ENCODE measurements around the gene ASIC4. TPM values are rescaled to one million over a fixed set of nuclear protein-coding genes. Genes with fewer than 3 reads are reported as not detected.

The ASIC4 gene
- total and polyA plus RNA-seq, 2 of the 13 experiments (the other 11 are each of a cell fraction or from before 2014, with no cell fraction given) = 0.03 TPM; not detected in 1

DNA sequence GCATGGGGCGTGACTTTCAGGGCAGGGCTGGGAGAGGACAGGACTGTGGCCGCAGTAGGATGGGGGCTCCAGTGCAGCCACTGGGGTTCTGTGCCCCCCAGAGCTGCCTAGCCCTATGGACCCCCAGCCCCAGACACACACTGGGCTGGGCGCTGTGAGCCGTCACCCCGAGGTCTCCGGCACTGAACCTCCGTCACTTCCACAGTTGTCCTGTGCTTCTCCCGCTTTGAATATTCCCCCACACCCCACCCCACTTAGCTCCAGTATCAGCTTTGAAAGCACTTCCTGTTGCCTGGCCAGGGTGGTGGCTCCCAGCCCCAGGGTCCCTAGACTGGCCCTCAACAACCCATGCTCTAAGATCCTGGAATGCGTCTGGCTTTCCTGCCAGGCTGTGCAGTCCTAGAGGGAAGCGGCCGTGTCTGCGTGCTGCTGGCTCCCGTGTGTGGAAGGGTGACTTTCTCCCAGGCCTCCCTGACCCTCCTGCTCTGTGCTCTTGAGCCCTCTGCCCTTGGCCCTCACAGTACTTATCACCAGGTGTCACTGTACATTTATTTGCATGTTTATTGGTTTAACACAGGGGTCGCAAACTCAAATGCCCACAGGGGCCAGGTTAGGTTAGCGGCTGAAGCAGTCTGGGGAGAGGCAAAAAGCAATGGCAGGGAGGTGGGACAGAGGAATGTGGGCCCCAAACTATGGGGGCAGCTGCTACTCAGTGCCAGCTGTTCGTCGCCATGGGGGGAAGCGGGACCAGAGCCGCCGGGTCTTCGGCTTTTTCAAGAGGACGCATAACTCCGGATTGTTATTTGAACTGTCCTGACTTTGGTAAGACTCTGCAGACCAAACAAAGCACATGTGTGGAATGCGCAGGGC is 47.1 kb downstream of the ASIC4 start (continued):
- TF ChIP-seq IKZF1 (IDR thresholded peaks at IDR 0.05) = no peak
- no peak for TF ChIP-seq ZBTB3 (CRISPR knock-in tag; IDR thresholded peaks at IDR 0.05; ENCODE audit: borderline replicate concordance, low read depth)
- TF ChIP-seq, protein P1, sequence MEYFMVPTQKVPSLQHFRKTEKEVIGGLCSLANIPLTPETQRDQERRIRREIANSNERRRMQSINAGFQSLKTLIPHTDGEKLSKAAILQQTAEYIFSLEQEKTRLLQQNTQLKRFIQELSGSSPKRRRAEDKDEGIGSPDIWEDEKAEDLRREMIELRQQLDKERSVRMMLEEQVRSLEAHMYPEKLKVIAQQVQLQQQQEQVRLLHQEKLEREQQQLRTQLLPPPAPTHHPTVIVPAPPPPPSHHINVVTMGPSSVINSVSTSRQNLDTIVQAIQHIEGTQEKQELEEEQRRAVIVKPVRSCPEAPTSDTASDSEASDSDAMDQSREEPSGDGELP (IDR thresholded peaks at IDR 0.05; ENCODE audit: borderline replicate concordance, low read depth) = 0 out of 2 replicates have a peak, but pooled peaks have one; percentile 40
- TF ChIP-seq SPEN (CRISPR knock-in tag; IDR thresholded peaks at IDR 0.05; ENCODE audit: low read depth) = 0 out of 2 replicates have a peak, but pooled peaks have one; percentile 41
- TF ChIP-seq RARG (CRISPR knock-in tag; IDR thresholded peaks at IDR 0.05; ENCODE audit: low read depth) = no peak
- TF ChIP-seq PAF1 (CRISPR knock-in tag; IDR thresholded peaks at IDR 0.05) = peak; percentile 77; the same call in 1 of the 2 replicates
- 0 out of 2 replicates have a peak, but pooled peaks have one; percentile 33 for TF ChIP-seq ARID2 (CRISPR knock-in tag; IDR thresholded peaks at IDR 0.05; ENCODE audit: borderline replicate concordance)
- TF ChIP-seq, protein P2, sequence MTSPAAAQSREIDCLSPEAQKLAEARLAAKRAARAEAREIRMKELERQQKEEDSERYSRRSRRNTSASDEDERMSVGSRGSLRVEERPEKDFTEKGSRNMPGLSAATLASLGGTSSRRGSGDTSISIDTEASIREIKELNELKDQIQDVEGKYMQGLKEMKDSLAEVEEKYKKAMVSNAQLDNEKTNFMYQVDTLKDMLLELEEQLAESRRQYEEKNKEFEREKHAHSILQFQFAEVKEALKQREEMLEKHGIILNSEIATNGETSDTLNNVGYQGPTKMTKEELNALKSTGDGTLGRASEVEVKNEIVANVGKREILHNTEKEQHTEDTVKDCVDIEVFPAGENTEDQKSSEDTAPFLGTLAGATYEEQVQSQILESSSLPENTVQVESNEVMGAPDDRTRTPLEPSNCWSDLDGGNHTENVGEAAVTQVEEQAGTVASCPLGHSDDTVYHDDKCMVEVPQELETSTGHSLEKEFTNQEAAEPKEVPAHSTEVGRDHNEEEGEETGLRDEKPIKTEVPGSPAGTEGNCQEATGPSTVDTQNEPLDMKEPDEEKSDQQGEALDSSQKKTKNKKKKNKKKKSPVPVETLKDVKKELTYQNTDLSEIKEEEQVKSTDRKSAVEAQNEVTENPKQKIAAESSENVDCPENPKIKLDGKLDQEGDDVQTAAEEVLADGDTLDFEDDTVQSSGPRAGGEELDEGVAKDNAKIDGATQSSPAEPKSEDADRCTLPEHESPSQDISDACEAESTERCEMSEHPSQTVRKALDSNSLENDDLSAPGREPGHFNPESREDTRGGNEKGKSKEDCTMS (CRISPR knock-in tag; conservative IDR thresholded peaks at IDR 0.05) = no peak
- peak; percentile 20; the same call in 1 of the 2 replicates for TF ChIP-seq ZNF564 (CRISPR knock-in tag; IDR thresholded peaks at IDR 0.05)
- no peak for TF ChIP-seq HMG20A (CRISPR knock-in tag; IDR thresholded peaks at IDR 0.05; ENCODE audit: borderline replicate concordance)
- TF ChIP-seq, protein P3, sequence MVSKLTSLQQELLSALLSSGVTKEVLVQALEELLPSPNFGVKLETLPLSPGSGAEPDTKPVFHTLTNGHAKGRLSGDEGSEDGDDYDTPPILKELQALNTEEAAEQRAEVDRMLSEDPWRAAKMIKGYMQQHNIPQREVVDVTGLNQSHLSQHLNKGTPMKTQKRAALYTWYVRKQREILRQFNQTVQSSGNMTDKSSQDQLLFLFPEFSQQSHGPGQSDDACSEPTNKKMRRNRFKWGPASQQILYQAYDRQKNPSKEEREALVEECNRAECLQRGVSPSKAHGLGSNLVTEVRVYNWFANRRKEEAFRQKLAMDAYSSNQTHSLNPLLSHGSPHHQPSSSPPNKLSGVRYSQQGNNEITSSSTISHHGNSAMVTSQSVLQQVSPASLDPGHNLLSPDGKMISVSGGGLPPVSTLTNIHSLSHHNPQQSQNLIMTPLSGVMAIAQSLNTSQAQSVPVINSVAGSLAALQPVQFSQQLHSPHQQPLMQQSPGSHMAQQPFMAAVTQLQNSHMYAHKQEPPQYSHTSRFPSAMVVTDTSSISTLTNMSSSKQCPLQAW (CRISPR knock-in tag; IDR thresholded peaks at IDR 0.05) = 0 out of 2 replicates have a peak, but pooled peaks have one; percentile 39
- no peak for TF ChIP-seq SRY (CRISPR knock-in tag; IDR thresholded peaks at IDR 0.05)
- no peak; the same call in 1 of the 2 replicates for TF ChIP-seq ZFP37 (CRISPR knock-in tag; IDR thresholded peaks at IDR 0.05; ENCODE audit: borderline replicate concordance)
- TF ChIP-seq HDAC1 (CRISPR knock-in tag; IDR thresholded peaks at IDR 0.05) = peak; percentile 46; the same call in 1 of the 2 replicates
- TF ChIP-seq BCL6 (CRISPR knock-in tag; IDR thresholded peaks at IDR 0.05) = 0 out of 2 replicates have a peak, but pooled peaks have one; percentile 34
- peak; percentile 43 for TF ChIP-seq RBM39 (IDR thresholded peaks at IDR 0.05; ENCODE audit: low read depth, low read length, poor library complexity, severe bottlenecking)
- TF ChIP-seq, protein P4, sequence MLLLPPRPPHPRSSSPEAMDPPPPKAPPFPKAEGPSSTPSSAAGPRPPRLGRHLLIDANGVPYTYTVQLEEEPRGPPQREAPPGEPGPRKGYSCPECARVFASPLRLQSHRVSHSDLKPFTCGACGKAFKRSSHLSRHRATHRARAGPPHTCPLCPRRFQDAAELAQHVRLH (CRISPR knock-in tag; IDR thresholded peaks at IDR 0.05; ENCODE audit: borderline replicate concordance, low read depth) = no peak
- TF ChIP-seq, protein P5, sequence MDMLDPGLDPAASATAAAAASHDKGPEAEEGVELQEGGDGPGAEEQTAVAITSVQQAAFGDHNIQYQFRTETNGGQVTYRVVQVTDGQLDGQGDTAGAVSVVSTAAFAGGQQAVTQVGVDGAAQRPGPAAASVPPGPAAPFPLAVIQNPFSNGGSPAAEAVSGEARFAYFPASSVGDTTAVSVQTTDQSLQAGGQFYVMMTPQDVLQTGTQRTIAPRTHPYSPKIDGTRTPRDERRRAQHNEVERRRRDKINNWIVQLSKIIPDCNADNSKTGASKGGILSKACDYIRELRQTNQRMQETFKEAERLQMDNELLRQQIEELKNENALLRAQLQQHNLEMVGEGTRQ (IDR thresholded peaks at IDR 0.05; ENCODE audit: low read depth, low read length) = no peak
- TF ChIP-seq, protein P5 (CRISPR knock-in tag; IDR thresholded peaks at IDR 0.05; ENCODE audit: borderline replicate concordance) = no peak
- TF ChIP-seq NONO (IDR thresholded peaks at IDR 0.05) = no peak
- TF ChIP-seq NONO (CRISPR knock-in tag; conservative IDR thresholded peaks at IDR 0.05) = peak; percentile 43; the same call in 1 of the 2 replicates

All from HepG2 (cell line).